HCT116 (cell line): ENCODE results near the gene JAM3. TPM values are rescaled to one million over a fixed set of nuclear protein-coding genes. Genes with fewer than 3 reads are reported as not detected.

Experiments used
- ATAC-seq: fragments of 200-7000 bp; cut with Tn5 transposase; 2 replicates; pipeline ENCODE4 v1.9.1; 2020; ENCODE audit warnings: mild to moderate bottlenecking, moderate library complexity
- BruUV-seq: library from RNA; stranded (reverse); fragments of 400-500 nt; replicated peaks from 2 replicates; lab custom pipeline; 2021; lab: Mats Ljungman, UMichigan
- CTCF ChIA-PET: fragments of 300-600 bp; sonication (Branson Sonifier 250); formaldehyde crosslinking; loops from one replicate; lab custom pipeline; 2021; ENCODE audit warnings: antibody characterized with exemption; lab: Charles Lee
- POLR2A ChIA-PET: fragments of 300-600, 350-600 bp; sonication (Branson Sonifier 250); formaldehyde crosslinking; loops from one replicate; lab custom pipeline; 2021; ENCODE audit warnings: antibody characterized with exemption; lab: Charles Lee
- RAD21 ChIA-PET, 2 experiments: fragments of 300-600 bp; sonication (Branson Sonifier 250); formaldehyde crosslinking; loops; one replicate each; lab custom pipeline; 2023; ENCODE audit warnings: low total read pairs in 2 of 2; ENCODE audit not compliant: uncharacterized antibody in 2 of 2, unreplicated experiment in 2 of 2, low non-redundant PET in 1 of 2; lab: Charles Lee
- DNase-seq: peaks from one replicate; pipeline ENCODE4 v3.0.0-alpha.2; 2010; ENCODE audit warnings: low read depth, low spot score
- H2AFZ ChIP-seq: fragments of 200-600 bp; shearing (Covaris generic), sonication (generic); 2 replicates; pipeline ENCODE4 v1.6.1; 2017; ENCODE audit warnings: low read depth, mixed run types, mixed read lengths, antibody characterized with exemption, low read length; ENCODE audit not compliant: poor library complexity, severe bottlenecking
- H3K27ac ChIP-seq: 2 replicates; pipeline ENCODE4 v1.5.1; 2012; ENCODE audit warnings: low read depth, low read length
- H3K27me3 ChIP-seq: fragments of 200-600 bp; sonication (generic); 2 replicates; pipeline ENCODE4 v1.6.1; 2016; ENCODE audit warnings: mixed run types, low read length, mixed read lengths; ENCODE audit not compliant: insufficient read depth
- H3K36me3 ChIP-seq, 2 experiments: fragments of 200-500 bp in 1 of 2; fragments of 200-600 bp in 1 of 2; sonication (Bioruptor generic) in 1 of 2; sonication (generic) in 1 of 2; 2 replicates each; pipeline versions ENCODE4 v1.5.1 to v1.6.1; 2014 to 2016; ENCODE audit warnings: low read length in 2 of 2, inconsistent platforms in 1 of 2, mixed read lengths in 1 of 2, mixed run types in 1 of 2; ENCODE audit not compliant: insufficient read depth in 2 of 2, control insufficient read depth in 1 of 2
- H3K4me1 ChIP-seq, 2 experiments: fragments of 200-600 bp in 1 of 2; sonication (generic) in 1 of 2; 2 replicates each; pipeline versions ENCODE4 v1.5.1 to v1.6.1; 2012 to 2017; ENCODE audit warnings: low read length in 2 of 2, inconsistent platforms in 1 of 2, mild to moderate bottlenecking in 1 of 2, mixed read lengths in 1 of 2, mixed run types in 1 of 2, moderate library complexity in 1 of 2; ENCODE audit not compliant: insufficient read depth in 2 of 2, control insufficient read depth in 1 of 2
- H3K4me2 ChIP-seq: fragments of 200-600 bp; sonication (generic); 2 replicates; pipeline ENCODE4 v1.6.1; 2017; ENCODE audit warnings: mixed run types, low read length, mixed read lengths
- H3K4me3 ChIP-seq, 2 experiments: fragments of 200-600 bp in 1 of 2; sonication (generic) in 1 of 2; replicated peaks in 1 of 2; 2 replicates each; pipeline ENCODE4 v1.5.1; 2011 to 2016; ENCODE audit warnings: low read length in 2 of 2, control low read depth in 1 of 2, low read depth in 1 of 2, mild to moderate bottlenecking in 1 of 2, mixed read lengths in 1 of 2, mixed run types in 1 of 2
- H3K79me2 ChIP-seq: fragments of 200-600 bp; sonication (generic); 2 replicates; pipeline ENCODE4 v1.6.1; 2017; ENCODE audit warnings: mild to moderate bottlenecking, mixed run types, low read length, moderate library complexity, mixed read lengths; ENCODE audit not compliant: insufficient read depth
- H3K9ac ChIP-seq: fragments of 200-600 bp; sonication (generic); 2 replicates; pipeline ENCODE4 v1.6.1; 2016; ENCODE audit warnings: low read length, mixed read lengths
- H3K9me2 ChIP-seq: fragments of 200-600 bp; sonication (generic), shearing (Covaris generic); 2 replicates; pipeline ENCODE4 v1.6.1; 2017; ENCODE audit warnings: mixed run types, mild to moderate bottlenecking, moderate library complexity; ENCODE audit not compliant: insufficient read depth
- H3K9me3 ChIP-seq, 2 experiments: fragments of 200-500 bp in 1 of 2; fragments of 200-600 bp in 1 of 2; sonication (Bioruptor generic) in 1 of 2; sonication (generic) in 1 of 2; 2 replicates each; pipeline ENCODE4 v1.6.1; 2014 to 2017; ENCODE audit warnings: low read length in 2 of 2, mixed read lengths in 2 of 2, inconsistent platforms in 1 of 2, low read depth in 1 of 2, mild to moderate bottlenecking in 1 of 2, mixed run types in 1 of 2, moderate library complexity in 1 of 2; ENCODE audit not compliant: control insufficient read depth in 1 of 2, insufficient read depth in 1 of 2
- H4K20me1 ChIP-seq: fragments of 200-600 bp; sonication (generic), shearing (Covaris generic); 2 replicates; pipeline ENCODE4 v1.6.1; 2017; ENCODE audit warnings: mixed run types, mild to moderate bottlenecking, moderate library complexity; ENCODE audit not compliant: insufficient read depth
- ATF3 ChIP-seq: IDR thresholded peaks from 2 replicates; pipeline ENCODE4 v1.6.1; 2012
- CTCF ChIP-seq, 3 experiments: fragments of 200-600 bp in 1 of 3; sonication (generic) in 1 of 3; IDR thresholded peaks in 2 of 3; conservative IDR thresholded peaks in 1 of 3; 2 replicates each; pipeline ENCODE4 v1.5.1; 2012 to 2017; ENCODE audit warnings: low read depth in 2 of 3, low read length in 2 of 3, antibody characterized with exemption in 1 of 3, borderline replicate concordance in 1 of 3, control low read depth in 1 of 3, mild to moderate bottlenecking in 1 of 3, mixed read lengths in 1 of 3, mixed run types in 1 of 3, moderate library complexity in 1 of 3; ENCODE audit not compliant: insufficient read depth in 1 of 3
- ELF1 ChIP-seq: IDR thresholded peaks from 2 replicates; pipeline ENCODE4 v1.6.1; 2012; ENCODE audit warnings: low read depth, borderline replicate concordance
- EZH2phosphoT487 ChIP-seq: fragments of 200-600 bp; IDR thresholded peaks from 2 replicates; pipeline ENCODE4 v1.6.1; 2018; ENCODE audit warnings: antibody characterized with exemption, borderline replicate concordance
- FOSL1 ChIP-seq: IDR thresholded peaks from 2 replicates; pipeline ENCODE4 v1.6.1; 2012; ENCODE audit warnings: low read depth
- JUND ChIP-seq: IDR thresholded peaks from 2 replicates; pipeline ENCODE4 v1.6.1; 2012
- MAX ChIP-seq: IDR thresholded peaks from 2 replicates; pipeline ENCODE4 v1.6.1; 2012
- RAD21 ChIP-seq: IDR thresholded peaks from 2 replicates; pipeline ENCODE4 v1.6.1; 2012; ENCODE audit warnings: low read depth, mild to moderate bottlenecking
- REST ChIP-seq: IDR thresholded peaks from 2 replicates; pipeline ENCODE4 v1.6.1; 2012; ENCODE audit warnings: low read depth
- TCF7L2 ChIP-seq: IDR thresholded peaks from 2 replicates; pipeline ENCODE4 v1.7.0; 2011; ENCODE audit warnings: borderline replicate concordance, inconsistent platforms; ENCODE audit not compliant: insufficient read depth, insufficient read length; ENCODE audit errors: extremely low read depth
- YY1 ChIP-seq: IDR thresholded peaks from 2 replicates; pipeline ENCODE4 v1.6.1; 2011; ENCODE audit warnings: low read length, low read depth, moderate library complexity, mild to moderate bottlenecking; ENCODE audit not compliant: insufficient replicate concordance; ENCODE audit errors: extremely low read depth
- ZBTB33 ChIP-seq: IDR thresholded peaks from 2 replicates; pipeline ENCODE4 v1.6.1; 2011; ENCODE audit warnings: mild to moderate bottlenecking, low read length, moderate library complexity; ENCODE audit not compliant: insufficient replicate concordance; ENCODE audit errors: extremely low read depth
- ZFX ChIP-seq: fragments of 450-650 bp; IDR thresholded peaks from 2 replicates; pipeline ENCODE4 v1.6.1; 2017
- ZNF274 ChIP-seq: fragments of 200-500 bp; sonication (Bioruptor generic); IDR thresholded peaks from 2 replicates; pipeline ENCODE4 v1.6.1; 2014; ENCODE audit warnings: mild to moderate bottlenecking, low read depth, low read length, inconsistent platforms
- intact Hi-C: fragments of 100-400 bp; cut with micrococcal nuclease; formaldehyde crosslinking; loops from 2 replicates; pipeline ENCODE4 v1.10.0; 2022
- total RNA-seq: library from RNA; stranded (reverse); gene quantifications from one replicate; pipeline ENCODE4 v1.2.1, GENCODE V29; 2021; ENCODE audit not compliant: unreplicated experiment

Gene JAM3
- total RNA-seq, 1 experiment from 2014 or later, result 0.25 TPM

- no peak overlapping the region for H3K4me3 ChIP-seq
- TF ChIP-seq ELF1 (no peak), RAD21 (no peak), FOSL1 (no peak), YY1 (no peak), MAX (no peak), ATF3 (no peak), CTCF (IDR thresholded peaks at IDR 0.05 in 2 of 3, conservative IDR thresholded peaks at IDR 0.05 in 1 of 3; ENCODE audit: borderline replicate concordance in 1 of 3, insufficient read depth in 1 of 3, low read depth in 2 of 3, low read length in 2 of 3) (no peak), ZBTB33 (no peak), JUND (no peak), ZNF274 (no peak), TCF7L2 (no peak), ZFX (no peak), EZH2phosphoT487 (no peak), REST (no peak)
- TF ChIP-seq, all 23 proteins: peak for 0
- H3K36me3 ChIP-seq, result no peaks in the 10 kb centered on the region
- H3K9me3 ChIP-seq, result no peaks in the 10 kb centered on the region
- ATAC-seq (no peak), DNase-seq (no peak)
- ChIA-PET CTCF (no interaction called here), RAD21 (no interaction called here), POLR2A (no interaction called here)
- H3K27ac ChIP-seq, result no peak overlapping the region
- no peaks in the 10 kb centered on the region for H3K79me2 ChIP-seq
- no peak overlapping the region for H2AFZ ChIP-seq
- H3K27me3 ChIP-seq, result peaks cover 22% of the 10 kb centered on the region; the same call in 1 of the 2 replicates
- H4K20me1 ChIP-seq, result no peaks in the 10 kb centered on the region
- H3K9ac ChIP-seq, result no peak overlapping the region
- no peak overlapping the region for H3K4me2 ChIP-seq
- no peaks in the 10 kb centered on the region for H3K9me2 ChIP-seq
- no peaks in the 10 kb centered on the region for H3K4me1 ChIP-seq
- BruUV-seq, result no TSS peak
- intact Hi-C loops, result no loop called here
These were observed 31.3 kb downstream of the JAM3 start for GRCh38 chr11:134100171-134100570.
